ENCODE data around the gene TENM4.

DNA sequence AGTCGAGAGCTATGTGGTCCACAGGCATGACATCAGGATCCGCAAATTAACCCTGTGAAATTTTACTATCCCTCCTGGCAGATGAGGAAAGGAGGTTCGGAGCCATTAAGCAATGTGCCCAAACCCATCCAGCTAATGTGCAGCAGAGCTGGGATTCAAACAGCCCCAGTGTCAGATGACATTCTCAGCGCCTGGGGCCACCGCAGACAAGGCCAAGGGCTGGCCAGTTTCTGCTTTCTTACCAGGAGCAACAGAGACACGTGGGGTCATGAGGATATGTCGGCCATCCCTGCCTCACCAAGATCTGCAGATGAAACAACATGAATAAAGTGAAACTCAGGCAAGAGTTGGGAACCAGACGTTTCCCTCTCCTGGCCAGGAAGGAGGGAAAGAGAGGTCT, 110.2 kb downstream of the TENM4 start:
- TF ChIP-seq, protein P1, sequence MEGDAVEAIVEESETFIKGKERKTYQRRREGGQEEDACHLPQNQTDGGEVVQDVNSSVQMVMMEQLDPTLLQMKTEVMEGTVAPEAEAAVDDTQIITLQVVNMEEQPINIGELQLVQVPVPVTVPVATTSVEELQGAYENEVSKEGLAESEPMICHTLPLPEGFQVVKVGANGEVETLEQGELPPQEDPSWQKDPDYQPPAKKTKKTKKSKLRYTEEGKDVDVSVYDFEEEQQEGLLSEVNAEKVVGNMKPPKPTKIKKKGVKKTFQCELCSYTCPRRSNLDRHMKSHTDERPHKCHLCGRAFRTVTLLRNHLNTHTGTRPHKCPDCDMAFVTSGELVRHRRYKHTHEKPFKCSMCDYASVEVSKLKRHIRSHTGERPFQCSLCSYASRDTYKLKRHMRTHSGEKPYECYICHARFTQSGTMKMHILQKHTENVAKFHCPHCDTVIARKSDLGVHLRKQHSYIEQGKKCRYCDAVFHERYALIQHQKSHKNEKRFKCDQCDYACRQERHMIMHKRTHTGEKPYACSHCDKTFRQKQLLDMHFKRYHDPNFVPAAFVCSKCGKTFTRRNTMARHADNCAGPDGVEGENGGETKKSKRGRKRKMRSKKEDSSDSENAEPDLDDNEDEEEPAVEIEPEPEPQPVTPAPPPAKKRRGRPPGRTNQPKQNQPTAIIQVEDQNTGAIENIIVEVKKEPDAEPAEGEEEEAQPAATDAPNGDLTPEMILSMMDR (IDR thresholded peaks at IDR 0.05), result no peak
- TF ChIP-seq POLR2A (IDR thresholded peaks at IDR 0.05), result no peak
